Coronary artery (tissue), 2 donors: ENCODE data around the gene MRPL11.

Experiments used
- DNase-seq: peaks from one replicate; pipeline ENCODE4 v3.0.0-alpha.2; 2017; ENCODE audit warnings: low spot score
- H3K27ac ChIP-seq, 2 donors: fragments of 200-600 bp; sonication (generic); one replicate each; pipeline ENCODE4 v1.5.1; 2016 to 2019
- H3K4me3 ChIP-seq: fragments of 200-600 bp; sonication (generic); 2 replicates; pipeline ENCODE4 v1.5.1; 2016; ENCODE audit warnings: mild to moderate bottlenecking, moderate library complexity
- TF ChIP-seq, protein P1 (sequence below): fragments of 200-600 bp; sonication (generic); IDR thresholded peaks from one replicate; pipeline ENCODE4 v1.5.1; 2019; ENCODE audit warnings: antibody characterized with exemption

Gene MRPL11

GRCh38 chr11:66386171-66387069, 52.2 kb downstream of the MRPL11 start:
- peak overlapping the region; percentile 54 for H3K4me3 ChIP-seq
- peak; percentile 84 for DNase-seq
- H3K27ac ChIP-seq = no peak overlapping the region
- TF ChIP-seq, protein P1, sequence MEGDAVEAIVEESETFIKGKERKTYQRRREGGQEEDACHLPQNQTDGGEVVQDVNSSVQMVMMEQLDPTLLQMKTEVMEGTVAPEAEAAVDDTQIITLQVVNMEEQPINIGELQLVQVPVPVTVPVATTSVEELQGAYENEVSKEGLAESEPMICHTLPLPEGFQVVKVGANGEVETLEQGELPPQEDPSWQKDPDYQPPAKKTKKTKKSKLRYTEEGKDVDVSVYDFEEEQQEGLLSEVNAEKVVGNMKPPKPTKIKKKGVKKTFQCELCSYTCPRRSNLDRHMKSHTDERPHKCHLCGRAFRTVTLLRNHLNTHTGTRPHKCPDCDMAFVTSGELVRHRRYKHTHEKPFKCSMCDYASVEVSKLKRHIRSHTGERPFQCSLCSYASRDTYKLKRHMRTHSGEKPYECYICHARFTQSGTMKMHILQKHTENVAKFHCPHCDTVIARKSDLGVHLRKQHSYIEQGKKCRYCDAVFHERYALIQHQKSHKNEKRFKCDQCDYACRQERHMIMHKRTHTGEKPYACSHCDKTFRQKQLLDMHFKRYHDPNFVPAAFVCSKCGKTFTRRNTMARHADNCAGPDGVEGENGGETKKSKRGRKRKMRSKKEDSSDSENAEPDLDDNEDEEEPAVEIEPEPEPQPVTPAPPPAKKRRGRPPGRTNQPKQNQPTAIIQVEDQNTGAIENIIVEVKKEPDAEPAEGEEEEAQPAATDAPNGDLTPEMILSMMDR = peak; percentile 89
